IMR-90 (cell line): ENCODE measurements around the gene DUXA. TPM values are rescaled to one million over a fixed set of nuclear protein-coding genes. Genes with fewer than 3 reads are reported as not detected.

ENCODE experiments used
- ATAC-seq: fragments of 200-7000 bp; cut with Tn5 transposase; 2 replicates; pipeline ENCODE4 v1.9.1; 2020; ENCODE audit warnings: low read depth, mild to moderate bottlenecking, moderate library complexity
- BruUV-seq: library from RNA; stranded (reverse); fragments of 400-500 nt; replicated peaks from 2 replicates; lab custom pipeline; 2021; lab: Mats Ljungman, UMichigan
- CTCF ChIA-PET: fragments of 300-600 bp; formaldehyde crosslinking; extraction: SDS; loops from one replicate; lab custom pipeline; 2021; ENCODE audit warnings: antibody characterized with exemption; lab: Yijun Ruan, JAX
- POLR2A ChIA-PET: fragments of 300-600 bp; sonication (Branson Sonifier 250); formaldehyde crosslinking; loops from one replicate; lab custom pipeline; 2022; ENCODE audit warnings: antibody characterized with exemption; ENCODE audit not compliant: unreplicated experiment; lab: Charles Lee
- DNase-seq: peaks from one replicate; pipeline ENCODE4 v3.0.0; 2013
- H2AFZ ChIP-seq: replicated peaks from 2 replicates; pipeline ENCODE3; 2013; ENCODE audit warnings: low read length, mild to moderate bottlenecking; ENCODE audit not compliant: poor library complexity
- H2AK5ac ChIP-seq: 2 replicates; pipeline ENCODE4 v1.6.1; 2013; ENCODE audit warnings: low read depth, low read length, inconsistent platforms
- H2AK9ac ChIP-seq: replicated peaks from 2 replicates; pipeline ENCODE3; 2013; ENCODE audit warnings: mild to moderate bottlenecking, low read depth, low read length, moderate library complexity; ENCODE audit not compliant: poor library complexity
- H2BK120ac ChIP-seq: 2 replicates; pipeline ENCODE4 v1.6.1; 2013; ENCODE audit warnings: low read depth, low read length, inconsistent platforms
- H2BK15ac ChIP-seq: 3 replicates; pipeline ENCODE4 v1.6.1; 2013; ENCODE audit warnings: low read depth, low read length, inconsistent platforms
- H2BK20ac ChIP-seq: 2 replicates; pipeline ENCODE4 v1.6.1; 2013; ENCODE audit warnings: low read depth, mild to moderate bottlenecking, inconsistent platforms, low read length, moderate library complexity
- H2BK5ac ChIP-seq: 2 replicates; pipeline ENCODE4 v1.6.1; 2013; ENCODE audit warnings: mild to moderate bottlenecking, low read depth, low read length, inconsistent platforms; ENCODE audit not compliant: poor library complexity, severe bottlenecking
- H3K14ac ChIP-seq: replicated peaks from 2 replicates; pipeline ENCODE4 v1.6.1; 2013; ENCODE audit warnings: low read depth, low read length, inconsistent platforms
- H3K18ac ChIP-seq: 2 replicates; pipeline ENCODE4 v1.6.1; 2013; ENCODE audit warnings: low read depth, low read length, control low read depth
- H3K23ac ChIP-seq: 2 replicates; pipeline ENCODE4 v1.6.1; 2013; ENCODE audit warnings: low read depth, low read length, inconsistent platforms
- H3K27ac ChIP-seq: 2 replicates; pipeline ENCODE4 v1.5.1; 2013; ENCODE audit warnings: mild to moderate bottlenecking, control low read depth, low read length; ENCODE audit not compliant: insufficient read depth
- H3K27me3 ChIP-seq: 2 replicates; pipeline ENCODE4 v1.6.1; 2013; ENCODE audit warnings: low read length; ENCODE audit not compliant: control insufficient read depth, insufficient read depth
- H3K36me3 ChIP-seq: 2 replicates; pipeline ENCODE4 v1.6.1; 2013; ENCODE audit warnings: low read length, mixed read lengths; ENCODE audit not compliant: control insufficient read depth, insufficient read depth
- H3K4ac ChIP-seq: 2 replicates; pipeline ENCODE4 v1.6.1; 2013; ENCODE audit warnings: low read depth, low read length, inconsistent platforms
- H3K4me1 ChIP-seq: 2 replicates; pipeline ENCODE4 v1.6.1; 2013; ENCODE audit warnings: low read length, mixed read lengths; ENCODE audit not compliant: control insufficient read depth, insufficient read depth
- H3K4me2 ChIP-seq: 2 replicates; pipeline ENCODE4 v1.6.1; 2013; ENCODE audit warnings: low read depth, mild to moderate bottlenecking, control low read depth, low read length, moderate library complexity
- H3K4me3 ChIP-seq: 2 replicates; pipeline ENCODE4 v1.5.1; 2013; ENCODE audit warnings: low read depth, mild to moderate bottlenecking, control low read depth, low read length, moderate library complexity; ENCODE audit not compliant: insufficient read depth
- H3K56ac ChIP-seq: 2 replicates; pipeline ENCODE4 v1.6.1; 2013; ENCODE audit warnings: low read length, inconsistent platforms; ENCODE audit not compliant: insufficient read depth; ENCODE audit errors: extremely low read depth
- H3K79me1 ChIP-seq, 2 experiments: 2 replicates each; pipeline ENCODE4 v1.6.1; 2013; ENCODE audit warnings: low read length in 2 of 2, inconsistent platforms in 1 of 2, low read depth in 1 of 2
- H3K9ac ChIP-seq: 2 replicates; pipeline ENCODE4 v1.6.1; 2013; ENCODE audit warnings: low read depth, low read length, control low read depth
- H3K9me1 ChIP-seq: 2 replicates; pipeline ENCODE4 v1.6.1; 2013; ENCODE audit warnings: low read length, inconsistent platforms; ENCODE audit not compliant: insufficient read depth
- H3K9me3 ChIP-seq: 2 replicates; pipeline ENCODE4 v1.6.1; 2013; ENCODE audit warnings: low read length; ENCODE audit not compliant: control insufficient read depth, insufficient read depth
- H4K20me1 ChIP-seq: 2 replicates; pipeline ENCODE4 v1.6.1; 2013; ENCODE audit warnings: low read length, inconsistent platforms; ENCODE audit not compliant: insufficient read depth
- H4K5ac ChIP-seq: 2 replicates; pipeline ENCODE4 v1.6.1; 2013; ENCODE audit warnings: mild to moderate bottlenecking, low read depth, low read length, control low read depth
- H4K8ac ChIP-seq, 2 experiments: 2 replicates each; pipeline ENCODE4 v1.6.1; 2013; ENCODE audit warnings: low read depth in 2 of 2, low read length in 2 of 2, control low read depth in 1 of 2, inconsistent platforms in 1 of 2
- H4K91ac ChIP-seq: 2 replicates; pipeline ENCODE4 v1.6.1; 2013; ENCODE audit warnings: low read depth, low read length, inconsistent platforms; ENCODE audit not compliant: insufficient read depth
- CEBPB ChIP-seq: IDR thresholded peaks from 2 replicates; pipeline ENCODE4 v1.6.1; 2012; ENCODE audit warnings: low read depth, low read length, improper control_type of control experiment
- WGBS, 2 experiments: methylation state at CpG; one replicate each; pipeline versions ENCODE4 v1.1.5 to v1.1.7; 2013; ENCODE audit warnings: missing lambda C conversion rate in 2 of 2; ENCODE audit not compliant: insufficient read length in 1 of 2; ENCODE audit errors: extremely low coverage in 2 of 2; 5-methylcytosine and 5-hydroxymethylcytosine counted together
- dilution Hi-C: fragments of 300-500 bp; cut with HindIII; formaldehyde crosslinking; loops from one replicate; pipeline ENCODE4 v1.14.3; 2018; ENCODE audit warnings: low sequenced_read_pairs; ENCODE audit not compliant: unreplicated experiment
- in situ Hi-C: fragments of 300-500 bp; cut with MboI; formaldehyde crosslinking; loops from 3 replicates; pipeline ENCODE4 v1.14.3; 2019; ENCODE audit warnings: low sequenced_read_pairs, inconsistent platforms, mixed read lengths
- intact Hi-C: fragments of 100-400 bp; cut with micrococcal nuclease; formaldehyde crosslinking; loops from 2 replicates; pipeline ENCODE4 v1.10.0; 2022
- polyA plus RNA-seq, 3 experiments: library from polyadenylated mRNA; depleted of rRNA; stranded (reverse); fragments of >200 nt; gene quantifications; 2 replicates each; pipeline ENCODE4 v1.2.3, GENCODE V29; 2012; ENCODE audit warnings: low replicate concordance in 1 of 3
- total RNA-seq: library from RNA; depleted of rRNA; stranded (reverse); fragments of >200 nt; gene quantifications from 2 replicates; pipeline ENCODE4 v1.2.3, GENCODE V29; 2012

DUXA gene
- total and polyA plus RNA-seq, 2 of the 4 experiments (the other 2 are of a cell fraction) = not detected

DNA sequence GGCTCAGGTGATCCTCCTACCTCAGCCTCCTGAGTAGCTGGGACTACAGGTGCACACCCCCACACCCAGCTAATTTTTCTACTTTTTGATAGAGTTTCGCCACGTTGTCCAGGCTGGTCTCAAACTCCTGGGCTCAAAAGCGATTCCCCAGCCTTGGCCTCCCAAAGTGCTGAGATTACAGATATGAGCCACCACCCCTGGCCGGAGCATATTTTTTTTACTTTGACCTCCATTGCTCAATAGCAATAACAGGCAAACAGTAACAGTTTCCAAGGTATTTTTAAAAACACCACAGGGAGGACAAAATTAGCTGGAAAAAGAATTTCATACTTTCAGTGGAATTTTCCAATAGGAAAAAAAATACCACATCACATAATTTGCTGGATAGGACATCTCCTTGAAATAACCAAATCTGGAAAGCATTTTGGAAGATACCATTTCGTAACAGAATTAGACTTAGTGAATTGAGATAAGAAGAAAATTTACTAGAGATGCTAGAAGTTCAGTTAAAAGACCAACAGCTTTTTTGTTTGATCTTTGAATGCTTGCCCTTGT is 5.2 kb downstream of the DUXA start:
- no peaks in the 10 kb centered on the region for H3K36me3 ChIP-seq
- CTCF ChIA-PET = interaction anchor here (1.1 kb wide), 1 partner anchor 15 kb away, joined by 3 read pairs; no protein-coding TSS in a partner anchor
- BruUV-seq = no TSS peak
- no peak overlapping the region for H2AK5ac ChIP-seq
- in situ Hi-C loops (no loop called here), dilution Hi-C loops (no loop called here), intact Hi-C loops (no loop called here)
- H2BK20ac ChIP-seq = no peak overlapping the region
- POLR2A ChIA-PET = no interaction called here
- no peaks in the 10 kb centered on the region for H4K20me1 ChIP-seq
- no peak overlapping the region for H3K9ac ChIP-seq
- DNase-seq (no peak), ATAC-seq (no peak)
- H3K27me3 ChIP-seq = no peaks in the 10 kb centered on the region
- no peak overlapping the region for H3K4me3 ChIP-seq
- H2BK5ac ChIP-seq = no peak overlapping the region
- H3K56ac ChIP-seq = no peak overlapping the region
- H3K18ac ChIP-seq = no peak overlapping the region
- no peak overlapping the region for H3K27ac ChIP-seq
- no peaks in the 10 kb centered on the region for H3K4me1 ChIP-seq
- no peak overlapping the region for H2AK9ac ChIP-seq
- 100% methylated on average over 2 of the region's 5 CpGs; no CpG with 5 or more reads in 1 of the 2 experiments for WGBS, 2 experiments
- no peak overlapping the region for H4K5ac ChIP-seq
- H2BK15ac ChIP-seq = no peak overlapping the region
- no peak overlapping the region for H3K14ac ChIP-seq
- no peak overlapping the region for H2BK120ac ChIP-seq
- H2AFZ ChIP-seq = no peak overlapping the region
- no peak overlapping the region for H3K4ac ChIP-seq
- H3K23ac ChIP-seq = no peak overlapping the region
- no peaks in the 10 kb centered on the region for H3K79me1 ChIP-seq
- H4K91ac ChIP-seq = no peak overlapping the region
- no peaks in the 10 kb centered on the region for H3K9me1 ChIP-seq
- no peak overlapping the region for H4K8ac ChIP-seq
- H3K9me3 ChIP-seq = peaks cover 13% of the 10 kb centered on the region
- no peak overlapping the region for H3K4me2 ChIP-seq
- TF ChIP-seq CEBPB = no peak
